ENCODE data around the gene KCNH8.
A peak's percentile ranks its signal among the peaks of the same experiment; 100 is the strongest.
"Not testable (repeated sequence)": the region's sequence is repeated elsewhere in the genome, so short reads cannot be mapped to it uniquely, and the experiment has no call there.

KCNH8 gene

DNA sequence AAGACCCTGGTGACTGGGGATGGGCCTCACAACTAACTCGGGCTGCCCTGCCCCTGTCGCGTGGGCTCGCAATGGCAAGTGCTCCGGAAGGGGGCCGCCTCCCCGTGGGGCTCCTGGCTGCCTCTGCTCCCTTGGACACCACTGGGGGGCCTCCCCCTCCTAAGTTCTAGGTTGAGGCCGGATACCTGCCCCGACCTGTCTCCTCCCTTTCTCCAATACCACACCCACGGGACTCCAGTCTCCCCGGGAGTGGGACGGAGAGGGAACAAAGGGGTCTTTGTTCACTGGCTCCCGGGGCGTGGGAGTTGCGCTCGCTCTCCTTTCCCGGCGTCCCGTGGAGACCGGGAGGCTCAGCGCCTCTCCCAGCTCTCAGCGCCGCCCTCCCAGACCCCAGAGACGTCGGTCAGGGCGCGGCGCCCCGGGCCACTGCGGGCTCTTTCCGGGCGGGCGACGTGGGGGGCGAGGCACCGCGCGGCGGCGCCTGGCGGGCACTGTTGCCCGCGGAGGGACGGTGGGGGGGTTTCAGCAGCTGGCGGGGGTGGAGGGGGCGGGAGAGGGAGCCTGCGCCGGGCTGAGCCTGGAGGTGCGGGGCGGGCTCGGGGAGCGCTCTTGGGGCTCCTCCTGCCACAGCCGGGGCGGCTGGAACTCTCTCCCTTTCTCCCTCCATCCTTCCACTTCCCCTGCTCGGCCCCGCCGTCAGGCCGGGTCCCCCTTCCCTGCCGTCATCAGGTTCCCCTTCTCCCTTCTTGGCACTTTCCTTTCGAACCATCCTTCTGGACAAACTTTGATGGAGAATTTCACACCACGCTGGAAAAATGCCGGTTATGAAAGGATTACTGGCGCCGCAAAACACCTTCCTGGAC, at the start of gene KCNH8:
Gene KCNH8, plus strand, starts transcription at position 606 of the 863 bp plus-strand sequence. Its CDS starts 210 bp downstream, at position 816.
- Histone ChIP-seq H3K4me3 (peak within 1 kb of the TSS; percentile 75), H3K9ac (ENCODE audit: insufficient read length) (no peak within 1 kb of the TSS), H3K9me3 (ENCODE audit: low read depth, low read length) (no peaks in the 10 kb centered on the region), H3K27ac (no peak within 1 kb of the TSS), H3K36me3 (ENCODE audit: insufficient read depth, low read length) (no peaks in the 10 kb centered on the region)
- DNase-seq (ENCODE audit: low read depth, low spot score) = no peak
- TF ChIP-seq EZH2 (IDR thresholded peaks at IDR 0.05) (no peak), POLR2AphosphoS5 (IDR thresholded peaks at IDR 0.05; ENCODE audit: borderline replicate concordance, low read depth, low read length) (no peak), FOXP2 (optimal IDR thresholded peaks at IDR 0.05; ENCODE audit: control extremely low read depth, extremely low read length, insufficient read depth) (no peak)

- not testable (repeated sequence) for H3K4me3 ChIP-seq; H3K9me3 ChIP-seq (ENCODE audit: low read depth, low read length); H3K27ac ChIP-seq; DNase-seq (ENCODE audit: low read depth, low spot score); H3K9ac ChIP-seq (ENCODE audit: insufficient read length); H3K36me3 ChIP-seq (ENCODE audit: insufficient read depth, low read length)
These were observed 45.5 kb upstream of the KCNH8 start for GRCh38 chr3:19102654-19103290.

GRCh38 chr3:19103510-19103909, 44.8 kb upstream of the KCNH8 start:
- Histone ChIP-seq H3K9me3 (ENCODE audit: low read depth, low read length) (no peaks in the 10 kb centered on the region), H3K27ac (no peak overlapping the region), H3K36me3 (ENCODE audit: insufficient read depth, low read length) (no peaks in the 10 kb centered on the region), H3K9ac (ENCODE audit: insufficient read length) (no peak overlapping the region), H3K4me3 (no peak overlapping the region)
- DNase-seq (ENCODE audit: low read depth, low spot score) = no peak
- TF ChIP-seq EZH2 (IDR thresholded peaks at IDR 0.05) (no peak), POLR2AphosphoS5 (IDR thresholded peaks at IDR 0.05; ENCODE audit: borderline replicate concordance, low read depth, low read length) (no peak)

DNA sequence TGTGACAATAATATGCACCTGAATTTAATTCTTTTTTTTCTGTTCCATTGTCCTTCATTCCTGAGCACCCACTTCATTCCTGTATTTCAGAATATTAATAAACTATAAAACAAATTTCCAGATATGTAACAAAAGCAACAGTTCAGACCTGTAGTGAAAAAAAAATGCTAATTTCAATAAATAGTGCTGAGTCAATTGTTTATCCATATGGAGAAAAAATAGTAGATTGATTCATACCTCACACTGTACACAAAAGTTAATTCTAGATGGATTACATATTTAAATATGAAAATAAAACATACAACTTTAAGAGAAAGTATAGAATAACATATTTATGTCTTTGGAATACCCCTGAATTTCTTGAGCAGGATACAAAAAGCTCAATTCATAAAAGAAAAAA, 43.9 kb upstream of the KCNH8 start:
- DNase-seq (ENCODE audit: low read depth, low spot score) = no peak
- Histone ChIP-seq H3K36me3 (ENCODE audit: insufficient read depth, low read length) (no peaks in the 10 kb centered on the region), H3K4me3 (no peak overlapping the region), H3K27ac (no peak overlapping the region), H3K9ac (ENCODE audit: insufficient read length) (no peak overlapping the region), H3K9me3 (ENCODE audit: low read depth, low read length) (no peaks in the 10 kb centered on the region)
- TF ChIP-seq FOXP2 (optimal IDR thresholded peaks at IDR 0.05; ENCODE audit: control extremely low read depth, extremely low read length, insufficient read depth) = no peak
- no peak for TF ChIP-seq POLR2AphosphoS5 (IDR thresholded peaks at IDR 0.05; ENCODE audit: borderline replicate concordance, low read depth, low read length)
- no peak for TF ChIP-seq EZH2 (IDR thresholded peaks at IDR 0.05)

GRCh38 chr3:19105826-19106225, 42.5 kb upstream of the KCNH8 start:
- no peak overlapping the region for H3K4me3 ChIP-seq
- no peaks in the 10 kb centered on the region for H3K9me3 ChIP-seq (ENCODE audit: low read depth, low read length)
- no peak overlapping the region for H3K27ac ChIP-seq
- no peak for DNase-seq (ENCODE audit: low read depth, low spot score)
- no peaks in the 10 kb centered on the region for H3K36me3 ChIP-seq (ENCODE audit: insufficient read depth, low read length)
- H3K9ac ChIP-seq (ENCODE audit: insufficient read length) = no peak overlapping the region
- TF ChIP-seq POLR2AphosphoS5 (IDR thresholded peaks at IDR 0.05; ENCODE audit: borderline replicate concordance, low read depth, low read length) (no peak), EZH2 (IDR thresholded peaks at IDR 0.05) (no peak), FOXP2 (optimal IDR thresholded peaks at IDR 0.05; ENCODE audit: control extremely low read depth, extremely low read length, insufficient read depth) (no peak)

DNA sequence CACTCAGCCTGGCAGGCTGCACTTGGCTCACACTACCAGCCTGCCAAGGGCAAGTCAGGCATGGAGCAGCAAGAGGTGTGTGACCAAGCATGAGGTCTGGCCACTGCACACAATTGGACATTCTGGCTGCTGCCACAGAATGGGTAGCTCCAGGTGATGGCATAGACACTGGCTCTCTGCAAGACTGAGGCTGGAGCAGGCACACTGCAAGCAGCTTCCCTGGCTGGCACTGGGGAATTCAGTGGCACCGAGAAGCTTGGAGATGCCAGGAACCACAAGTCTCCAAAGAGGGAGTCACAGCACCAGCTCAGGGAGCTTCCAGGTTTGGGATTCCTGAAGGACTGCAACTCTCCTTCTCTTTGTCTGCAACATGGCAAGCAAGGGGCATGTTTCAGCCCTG, 42.0 kb upstream of the KCNH8 start:
- no peak overlapping the region for H3K27ac ChIP-seq

DNA sequence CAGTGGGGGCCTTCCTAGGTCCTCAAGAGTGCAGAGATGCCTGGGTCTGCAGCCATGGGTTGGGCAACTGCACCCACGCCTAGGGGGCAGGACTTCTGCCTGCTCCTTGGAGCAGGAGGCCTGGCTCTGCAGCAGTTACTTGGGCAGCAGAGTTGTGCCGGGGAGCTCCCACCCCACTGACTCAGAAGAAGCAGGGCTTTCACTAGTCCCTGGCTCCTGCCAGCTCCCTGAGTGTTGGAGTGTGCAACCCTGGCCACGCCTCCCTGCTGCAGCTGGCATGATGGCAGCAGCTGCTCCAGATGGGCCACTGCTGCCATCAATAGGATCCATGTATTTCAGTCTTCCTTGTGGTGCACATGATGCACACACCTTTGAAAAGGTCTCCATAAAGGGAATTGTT, 40.6 kb upstream of the KCNH8 start:
- TF ChIP-seq POLR2AphosphoS5 (IDR thresholded peaks at IDR 0.05; ENCODE audit: borderline replicate concordance, low read depth, low read length) = no peak
- no peak for TF ChIP-seq FOXP2 (optimal IDR thresholded peaks at IDR 0.05; ENCODE audit: control extremely low read depth, extremely low read length, insufficient read depth)
- no peak for TF ChIP-seq EZH2 (IDR thresholded peaks at IDR 0.05)
- no peak for DNase-seq (ENCODE audit: low read depth, low spot score)
- Histone ChIP-seq H3K9me3 (ENCODE audit: low read depth, low read length) (no peaks in the 10 kb centered on the region), H3K36me3 (ENCODE audit: insufficient read depth, low read length) (no peaks in the 10 kb centered on the region), H3K9ac (ENCODE audit: insufficient read length) (no peak overlapping the region), H3K27ac (no peak overlapping the region), H3K4me3 (no peak overlapping the region)

More for the DNA sequence above, 42.0 kb upstream of the KCNH8 start:
- Histone ChIP-seq H3K4me3 (no peak overlapping the region), H3K9me3 (ENCODE audit: low read depth, low read length) (no peaks in the 10 kb centered on the region), H3K9ac (ENCODE audit: insufficient read length) (no peak overlapping the region), H3K36me3 (ENCODE audit: insufficient read depth, low read length) (no peaks in the 10 kb centered on the region)
- DNase-seq (ENCODE audit: low read depth, low spot score) = no peak
- TF ChIP-seq EZH2 (IDR thresholded peaks at IDR 0.05) (no peak), POLR2AphosphoS5 (IDR thresholded peaks at IDR 0.05; ENCODE audit: borderline replicate concordance, low read depth, low read length) (no peak), FOXP2 (optimal IDR thresholded peaks at IDR 0.05; ENCODE audit: control extremely low read depth, extremely low read length, insufficient read depth) (no peak)

DNA sequence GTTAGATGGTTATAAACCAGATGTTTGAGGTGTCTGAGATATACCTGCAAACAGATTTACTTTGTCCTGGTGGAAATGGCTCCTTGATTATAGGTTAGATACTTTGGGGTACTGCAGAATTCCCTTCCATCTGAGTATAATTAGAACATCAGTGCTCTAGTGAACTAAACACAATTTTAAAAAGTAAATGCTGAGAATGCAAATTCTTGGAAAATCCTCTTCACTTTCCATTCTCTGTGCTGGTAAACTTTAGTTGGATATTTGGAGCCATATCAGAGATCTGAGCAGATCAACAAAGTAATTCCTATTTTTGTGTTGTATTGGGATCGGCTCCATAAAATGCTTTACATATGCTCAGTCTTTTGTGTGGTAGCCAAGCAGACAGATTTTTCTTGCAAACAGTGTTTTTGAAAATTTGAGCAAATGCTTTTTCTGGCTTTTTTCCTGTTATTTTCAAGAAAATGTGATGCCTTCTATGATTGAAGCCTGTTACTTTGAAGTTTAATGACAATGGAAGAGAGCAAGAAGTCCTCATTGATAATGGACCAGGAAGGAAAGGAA, 37.9 kb upstream of the KCNH8 start:
- TF ChIP-seq POLR2AphosphoS5 (IDR thresholded peaks at IDR 0.05; ENCODE audit: borderline replicate concordance, low read depth, low read length) (no peak), FOXP2 (optimal IDR thresholded peaks at IDR 0.05; ENCODE audit: control extremely low read depth, extremely low read length, insufficient read depth) (no peak), EZH2 (IDR thresholded peaks at IDR 0.05) (no peak)
- Histone ChIP-seq H3K4me3 (no peak overlapping the region), H3K27ac (no peak overlapping the region), H3K36me3 (ENCODE audit: insufficient read depth, low read length) (no peaks in the 10 kb centered on the region), H3K9ac (ENCODE audit: insufficient read length) (no peak overlapping the region), H3K9me3 (ENCODE audit: low read depth, low read length) (no peaks in the 10 kb centered on the region)
- DNase-seq (ENCODE audit: low read depth, low spot score) = no peak
